CD4-positive, alpha-beta T cell treated with Interleukin-4 for 1 hour (primary cell): ENCODE results near the gene TNIK.
"Not testable (repeated sequence)": the region's sequence is repeated elsewhere in the genome, so short reads cannot be mapped to it uniquely, and the experiment has no call there.

Source experiments
- DNase-seq, 2 donors: peaks; one replicate each; pipeline ENCODE4 v3.0.0-alpha.2; 2020 to 2022

TNIK gene

DNA sequence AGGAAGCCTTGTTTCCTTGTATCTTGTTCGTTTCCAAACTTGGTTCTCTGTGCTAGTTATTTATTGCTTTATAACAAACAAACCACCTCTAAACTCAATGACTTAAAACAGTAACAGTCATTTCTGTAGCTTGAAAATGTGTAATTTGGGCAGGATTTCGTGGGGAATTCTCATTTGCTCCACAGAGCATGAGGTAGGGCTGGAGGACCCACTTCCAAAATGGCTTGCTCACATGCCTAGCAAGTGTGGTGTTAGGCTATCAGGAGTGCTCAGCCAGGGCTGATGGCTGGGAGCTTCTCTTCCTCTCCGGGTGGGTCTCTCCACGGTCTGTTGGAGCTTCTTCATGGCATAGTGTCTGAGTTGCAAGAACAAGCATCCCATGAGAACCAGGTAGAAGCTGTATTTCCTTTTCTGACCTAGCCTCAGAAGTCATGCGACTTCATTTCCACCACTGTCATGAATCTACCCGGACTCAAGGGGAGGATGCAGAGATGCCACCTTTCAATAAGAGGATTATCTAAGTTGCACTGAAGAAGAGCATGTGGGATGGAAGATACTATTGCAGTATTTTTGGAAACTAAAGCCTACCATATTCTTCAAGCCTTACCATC, 8.2 kb upstream of the TNIK start:
- DNase-seq, result no peak

DNA sequence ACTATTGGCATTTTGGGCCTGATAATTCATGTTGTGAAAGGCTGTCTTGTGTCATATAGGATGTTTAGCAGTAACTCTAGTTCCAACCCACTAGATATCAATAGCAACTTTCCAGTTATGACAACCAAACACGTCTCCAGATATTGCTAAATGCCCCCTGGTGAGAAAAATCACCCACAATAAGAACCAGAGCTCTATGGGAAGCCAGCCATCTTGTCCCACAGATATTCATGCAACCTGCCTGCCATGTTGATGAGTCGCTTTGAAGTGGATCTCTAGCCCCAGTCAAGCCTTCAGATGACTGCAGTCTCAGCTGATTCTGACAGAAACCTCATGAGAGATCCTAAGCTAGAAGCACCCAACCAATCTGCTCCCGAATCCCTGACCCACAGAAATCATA, 5.6 kb upstream of the TNIK start:
- DNase-seq, result no peak

DNA sequence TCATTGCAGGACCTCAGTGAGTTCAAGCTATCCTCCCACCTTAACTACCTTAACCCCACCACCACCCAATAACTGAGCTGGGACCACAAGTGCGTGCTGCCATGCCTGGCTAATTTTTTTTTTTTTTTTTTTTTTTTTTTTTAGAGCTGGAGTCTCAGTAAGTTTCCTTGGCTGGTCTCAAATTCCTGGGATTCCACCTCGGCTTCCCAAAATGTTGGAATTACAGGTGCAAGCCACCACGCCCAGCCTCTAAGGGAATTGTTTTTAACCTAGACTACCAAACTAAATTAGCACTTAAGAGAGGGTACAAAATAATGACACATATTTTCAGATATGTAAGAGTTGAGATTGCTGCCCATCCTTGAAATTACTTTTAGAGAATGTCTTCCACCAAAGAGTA, 4.3 kb upstream of the TNIK start:
- DNase-seq, result no peak

DNA sequence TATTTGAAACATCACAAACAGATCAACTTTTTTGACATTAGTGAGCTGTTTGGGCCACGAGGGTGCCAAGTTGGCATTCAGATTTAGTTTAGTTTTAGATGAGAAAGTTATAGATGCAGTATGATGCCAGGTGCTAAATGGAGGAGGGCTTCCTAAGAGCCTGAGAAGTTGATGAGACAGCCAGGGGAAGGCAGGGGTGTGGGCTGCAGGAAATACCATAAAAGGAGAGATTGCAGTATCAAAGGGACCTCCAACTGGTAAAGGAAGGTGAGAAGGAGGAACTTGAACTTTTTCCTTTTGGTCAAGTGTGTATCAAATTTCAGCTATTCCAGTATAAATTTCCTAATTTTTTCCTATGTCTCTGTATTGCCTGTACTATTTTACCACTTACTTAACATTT, 2.0 kb upstream of the TNIK start:
- peak; percentile 14 to 57 for DNase-seq

DNA sequence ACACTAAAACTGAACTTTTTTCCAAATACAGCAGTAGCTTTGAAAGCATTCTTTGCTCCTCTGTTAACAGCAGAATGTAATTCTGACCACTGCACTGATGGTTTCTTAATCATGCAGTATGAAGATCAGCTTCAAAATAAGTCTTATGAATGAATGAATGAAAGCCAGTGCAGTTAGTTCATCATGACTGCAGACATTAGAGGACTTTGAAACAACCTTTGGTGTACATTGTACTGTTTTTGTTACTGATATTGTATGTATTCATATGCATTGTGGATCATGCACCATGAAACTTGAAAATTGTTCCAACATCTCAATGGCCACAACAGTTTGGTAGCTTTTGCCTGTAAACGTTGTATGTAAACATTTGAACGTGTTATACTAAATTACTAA, 1.3 kb upstream of the TNIK start:
- no peak for DNase-seq

DNA sequence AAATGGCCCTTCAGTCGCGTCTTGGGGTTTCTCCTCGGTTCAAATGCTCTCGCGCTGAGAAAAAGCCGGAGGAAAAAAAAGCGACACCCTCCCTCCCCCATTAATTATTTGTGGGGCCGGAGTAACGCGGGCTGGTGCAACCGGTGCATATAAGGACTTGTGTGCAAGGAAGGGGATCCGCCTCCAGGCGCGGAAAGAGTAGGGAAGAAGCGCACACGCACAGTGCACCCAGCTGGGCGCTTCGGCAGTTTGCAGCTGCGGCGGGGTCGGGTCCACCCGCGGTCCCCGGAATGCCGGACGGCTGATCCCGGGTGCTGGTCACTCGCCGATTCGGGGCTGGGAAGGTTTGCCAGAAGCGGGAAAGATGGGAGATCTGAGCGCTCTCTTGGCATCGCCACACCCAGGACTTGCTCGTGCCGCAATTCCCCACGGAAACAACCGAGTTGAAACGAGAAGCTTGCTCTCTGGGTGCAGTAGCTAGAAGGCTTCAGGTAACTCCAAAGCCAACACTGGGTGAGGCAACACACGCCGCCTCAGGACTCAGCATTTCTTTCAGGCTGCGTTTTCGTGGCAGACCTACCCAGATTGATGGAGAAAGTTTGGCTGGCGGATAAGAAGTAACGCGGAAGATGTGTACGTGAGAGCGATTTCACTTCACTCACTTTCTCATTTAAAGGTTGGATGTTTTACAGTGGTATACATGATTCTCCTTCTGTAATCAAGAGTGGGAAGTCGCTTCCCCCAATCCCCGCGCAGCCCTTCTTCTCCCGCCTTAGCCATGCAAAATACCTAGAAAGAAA, 720 bp upstream of the TNIK start:
- DNase-seq, result peak; percentile 21 to 42

DNA sequence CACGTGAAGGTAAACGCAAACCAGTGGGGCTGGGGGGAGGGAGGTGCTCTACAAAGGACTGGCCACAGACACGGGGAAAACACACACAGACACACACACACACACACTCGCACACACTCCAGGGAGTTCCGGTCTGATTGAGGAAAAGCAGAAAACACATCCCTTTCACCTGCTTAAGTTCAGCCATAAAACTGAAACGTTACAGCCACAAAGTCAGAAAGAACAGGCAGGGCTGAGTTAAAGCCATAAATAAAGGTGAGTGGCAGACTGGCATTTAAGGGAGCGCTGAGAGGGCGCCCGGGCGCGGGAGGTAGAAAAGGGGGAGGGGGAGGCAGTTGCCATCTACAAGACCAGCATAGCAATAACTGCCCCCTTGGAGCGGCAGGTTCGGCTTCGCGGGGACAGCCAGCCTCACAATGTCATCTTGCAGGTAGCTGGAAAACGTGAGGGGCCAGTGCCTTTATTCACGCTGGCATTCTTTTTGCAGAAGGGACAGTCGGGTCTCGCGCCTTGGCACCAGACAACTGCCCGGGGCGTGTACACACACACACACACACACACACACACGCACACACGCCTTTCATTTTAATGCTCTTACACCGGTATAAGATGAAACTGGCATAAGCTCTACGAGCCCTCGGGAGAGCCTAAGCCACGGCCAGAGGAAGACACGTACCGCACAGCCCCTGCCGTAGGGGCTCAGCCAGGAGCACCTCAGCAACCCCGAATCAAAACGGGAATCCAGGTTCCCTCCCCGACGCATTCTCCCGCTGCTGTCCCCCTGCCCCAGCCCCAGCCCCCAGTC, 866 bp downstream of the TNIK start:
- peak; percentile 72 to 78 for DNase-seq

DNA sequence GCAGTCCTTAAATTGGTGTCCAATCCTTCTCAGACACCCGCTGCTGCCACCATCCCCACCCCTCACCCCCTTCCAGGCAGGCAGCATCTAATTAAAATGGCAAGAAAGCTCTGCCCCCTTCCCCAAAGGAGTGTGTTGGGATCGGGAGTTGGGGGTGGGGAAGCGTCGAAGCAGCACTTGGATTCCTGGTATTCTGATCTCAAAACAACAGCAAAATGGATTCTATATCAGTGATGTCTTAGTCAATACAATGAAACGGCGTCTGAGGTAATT, 1.4 kb downstream of the TNIK start:
- DNase-seq, result no peak

DNA sequence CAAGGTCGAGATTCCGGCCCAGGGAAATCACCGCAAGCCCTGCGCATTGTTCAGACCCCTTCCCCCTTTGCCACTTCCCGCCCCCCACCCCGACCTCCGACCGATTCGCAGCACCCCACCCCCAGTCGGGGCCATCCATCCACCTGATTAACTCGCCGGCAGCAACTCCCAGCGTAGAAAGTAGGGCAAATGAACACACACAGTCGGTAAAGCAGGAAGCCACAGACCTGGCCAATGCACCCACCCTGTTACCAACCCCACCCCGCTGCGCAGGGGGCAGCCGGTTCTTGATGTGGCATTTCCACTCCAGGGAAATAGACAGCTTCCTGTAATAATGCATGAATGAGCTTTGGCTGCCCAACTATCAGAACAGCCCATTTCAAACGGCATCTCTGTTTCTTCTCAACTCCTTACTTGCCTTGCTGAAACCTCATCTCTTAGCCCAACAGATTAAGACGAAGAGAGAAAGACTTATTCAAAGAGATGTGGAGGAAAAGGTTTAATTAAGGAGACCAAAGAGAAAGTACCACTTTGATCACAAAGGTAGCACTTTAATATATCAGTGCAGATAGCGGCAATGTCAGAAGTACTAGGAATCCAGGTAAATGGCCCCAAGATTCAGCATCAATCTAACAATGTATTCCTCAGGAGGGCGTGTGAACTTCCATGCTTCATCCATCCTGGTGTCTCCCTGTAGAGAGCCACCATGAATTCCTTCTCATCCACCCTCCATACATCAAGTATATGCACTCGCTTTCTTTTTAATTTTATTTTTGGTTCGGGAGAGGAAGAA, 1.9 kb downstream of the TNIK start:
- DNase-seq, result peak; percentile 50 to 72

DNA sequence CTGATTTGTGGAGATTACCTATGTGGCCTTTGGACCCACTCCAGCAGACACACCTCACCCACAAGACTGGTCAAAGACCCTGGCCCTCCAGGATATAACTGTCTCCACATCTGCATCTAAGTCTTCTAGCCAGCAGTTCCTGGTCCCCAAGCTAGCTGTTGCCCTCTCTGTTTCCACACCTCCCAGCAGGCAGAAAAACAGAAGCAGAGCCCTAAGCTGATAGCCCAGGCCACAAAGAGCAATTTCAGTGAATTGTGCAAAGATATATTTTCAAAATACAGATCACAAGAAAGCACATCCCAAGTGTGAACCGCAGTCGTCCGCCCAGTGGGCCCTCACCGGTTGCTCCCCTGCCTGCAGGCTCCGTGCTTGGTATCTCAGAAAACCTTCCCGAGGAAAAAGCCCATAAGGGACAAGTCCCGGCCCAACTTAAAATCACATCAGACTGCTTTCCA, 2.6 kb downstream of the TNIK start:
- peak in 1 of 2 donors; percentile 31 for DNase-seq

DNA sequence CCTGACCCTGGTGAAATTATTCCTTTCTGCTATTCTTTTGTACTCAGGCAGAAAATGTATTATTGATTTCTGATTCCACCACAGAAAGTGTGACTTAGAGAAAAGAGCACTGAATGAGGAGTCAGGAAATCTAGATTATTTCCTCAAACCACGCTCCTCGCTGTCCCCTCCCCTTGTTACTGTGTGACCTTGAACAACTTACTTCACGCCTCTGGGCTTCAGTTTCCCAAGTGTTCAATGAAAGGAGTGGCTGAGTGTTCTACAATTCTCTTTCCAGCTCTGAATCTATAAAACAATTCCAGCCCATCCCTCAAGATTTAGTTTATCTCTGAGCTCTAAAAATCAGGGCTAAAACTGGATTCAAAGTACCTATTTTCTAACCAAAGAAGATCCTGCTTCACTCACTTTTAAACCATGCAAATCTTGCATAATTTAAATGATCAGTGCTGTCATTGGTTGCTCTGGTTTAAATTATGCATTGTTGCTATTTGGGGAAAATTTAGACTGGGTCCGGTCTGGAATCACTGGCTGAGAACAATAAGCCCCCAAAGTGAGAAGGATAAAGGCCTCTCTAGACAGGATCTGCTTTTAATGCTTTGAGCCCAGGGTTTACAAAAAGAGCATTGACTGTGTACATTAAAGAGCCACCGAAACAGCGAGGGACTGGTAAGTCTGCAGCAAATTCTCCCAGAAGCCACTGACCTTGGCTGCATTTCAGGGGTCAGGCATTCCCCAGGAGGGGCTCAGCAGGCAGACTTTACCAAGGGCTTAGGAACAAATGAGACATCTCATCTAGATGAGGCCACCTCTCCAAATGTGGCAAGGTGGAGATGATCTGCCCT, 3.2 kb downstream of the TNIK start:
- DNase-seq, result no peak

DNA sequence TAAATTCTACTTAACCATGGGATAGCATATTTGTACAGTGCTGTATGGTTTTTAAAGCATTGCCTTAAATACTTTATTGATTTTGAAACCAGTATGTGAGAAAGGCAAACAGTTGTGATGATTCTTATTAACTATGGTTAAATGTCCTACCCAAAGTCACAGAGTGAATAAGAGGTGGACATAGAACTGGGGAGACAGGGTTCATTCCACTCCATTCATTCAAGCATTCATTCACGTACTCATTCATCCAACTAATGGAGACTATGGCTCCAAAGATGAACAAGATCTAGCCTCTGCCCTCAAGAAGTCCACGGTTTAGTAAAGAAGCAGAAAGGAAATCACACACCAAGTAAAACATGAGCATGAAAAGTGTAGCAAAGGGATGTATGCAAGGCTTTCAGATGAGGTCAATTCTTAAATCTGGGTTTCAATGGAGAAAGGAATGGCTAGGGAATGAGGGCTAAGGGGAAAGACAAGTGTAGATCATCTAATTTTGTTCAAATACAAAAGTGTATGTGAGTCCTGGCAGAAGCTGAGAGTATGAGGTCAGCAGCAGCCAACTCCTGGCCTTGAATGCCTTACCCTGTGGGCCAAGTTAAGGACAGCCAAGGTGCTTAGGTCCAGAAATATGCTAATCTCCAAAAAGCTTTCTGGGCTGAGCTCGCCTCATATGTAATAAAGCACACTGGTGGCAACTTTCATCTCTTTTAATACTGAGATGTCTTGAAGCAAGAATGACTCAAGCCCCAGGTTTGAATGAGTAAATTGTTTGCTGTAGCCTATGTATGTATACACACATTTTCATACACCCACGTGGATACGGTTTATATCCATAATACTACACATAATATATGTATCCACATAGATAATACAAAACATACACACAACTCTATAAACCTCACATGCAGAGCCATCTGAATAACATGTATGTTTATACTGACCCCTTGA, 4.3 kb downstream of the TNIK start:
- DNase-seq, result no peak

DNA sequence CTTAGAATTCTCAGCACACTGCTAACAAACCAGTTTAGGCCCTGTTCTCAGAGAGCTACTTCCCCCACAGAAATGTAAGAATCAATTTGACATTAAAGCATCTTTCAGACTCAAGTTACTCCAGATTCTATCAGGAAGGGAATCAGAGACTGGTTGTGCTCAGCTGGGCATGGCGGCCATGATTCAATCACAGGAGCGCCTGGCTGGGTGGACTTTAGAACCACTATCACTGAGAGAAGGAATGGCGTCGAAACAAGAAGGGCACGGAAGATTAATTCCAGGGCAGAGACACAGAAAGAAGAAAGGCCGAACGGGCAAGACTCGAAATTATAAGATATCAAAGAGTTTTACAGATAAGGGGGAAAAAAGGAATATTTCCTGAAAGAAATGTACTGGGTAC, 6.2 kb downstream of the TNIK start:
- no peak for DNase-seq

DNA sequence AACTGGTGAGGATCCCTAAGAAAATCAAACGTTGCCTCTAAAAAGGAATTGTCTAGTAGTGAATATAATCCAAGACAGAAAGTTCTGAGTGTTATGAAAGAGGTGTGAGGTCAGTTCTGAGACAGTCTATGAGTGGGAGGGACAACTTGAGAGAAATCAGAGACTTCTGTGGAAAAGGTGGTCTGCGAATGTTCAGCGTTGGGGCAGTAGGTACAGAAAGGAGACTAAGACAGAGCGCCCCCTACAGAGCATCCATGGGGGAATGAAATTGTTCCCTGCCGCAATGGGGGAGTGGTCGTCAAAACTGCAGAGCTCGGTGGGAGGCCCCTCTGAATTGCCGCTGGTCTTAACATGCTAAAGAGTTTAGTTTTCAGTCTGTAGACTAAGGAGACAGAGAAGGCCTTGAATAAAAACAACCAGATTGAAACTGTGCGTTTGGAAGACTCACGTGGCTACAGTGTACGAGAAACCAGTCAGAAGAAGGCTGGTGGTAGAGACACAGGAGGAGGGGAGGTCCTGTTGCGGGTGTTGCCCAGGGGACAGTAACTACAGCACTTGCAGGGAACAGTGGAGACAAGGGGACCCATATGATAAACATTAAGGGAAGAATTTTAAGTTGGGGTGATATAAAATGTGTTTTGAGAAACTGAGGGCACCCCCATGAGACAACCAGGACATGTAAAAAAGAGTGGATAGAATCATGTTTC, 6.9 kb downstream of the TNIK start:
- no peak for DNase-seq

DNA sequence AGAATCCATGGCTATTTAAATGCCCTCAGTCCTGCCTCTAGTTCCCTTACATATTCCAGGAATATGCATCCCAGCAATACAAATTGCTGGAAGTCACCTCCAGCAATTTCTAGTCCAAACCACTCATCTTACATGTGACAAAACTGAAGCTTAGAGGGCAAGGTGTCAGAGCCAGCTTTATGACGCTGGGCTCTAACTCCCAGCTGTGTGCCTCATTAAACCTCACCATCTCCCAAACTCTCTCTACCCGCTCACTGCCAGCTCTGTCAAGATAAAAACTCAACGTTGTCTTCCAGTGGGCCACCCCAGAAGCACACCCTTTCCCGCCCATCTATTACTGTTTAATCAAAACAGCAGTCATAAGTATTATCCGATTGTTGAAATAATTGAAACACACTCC, 7.9 kb downstream of the TNIK start:
- no peak for DNase-seq

DNA sequence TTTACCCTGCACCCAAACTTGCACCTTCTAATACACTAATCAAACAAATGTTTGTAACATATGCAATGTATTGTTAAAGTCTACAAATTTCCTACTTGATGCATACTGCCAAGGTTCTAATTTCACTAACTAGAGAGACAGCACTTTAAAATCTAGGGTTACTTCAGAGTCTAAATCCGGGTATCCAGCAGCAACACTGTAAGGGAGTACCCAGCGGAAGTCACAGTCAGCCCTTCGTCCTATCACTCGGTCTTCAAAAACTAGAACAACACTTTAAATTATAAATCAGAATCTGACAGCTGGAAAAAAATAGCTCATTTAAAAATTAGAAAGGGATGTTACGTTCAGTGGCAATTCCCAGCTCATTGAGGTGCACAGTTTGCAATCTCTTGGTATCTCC, 8.3 kb downstream of the TNIK start:
- DNase-seq, result no peak

DNA sequence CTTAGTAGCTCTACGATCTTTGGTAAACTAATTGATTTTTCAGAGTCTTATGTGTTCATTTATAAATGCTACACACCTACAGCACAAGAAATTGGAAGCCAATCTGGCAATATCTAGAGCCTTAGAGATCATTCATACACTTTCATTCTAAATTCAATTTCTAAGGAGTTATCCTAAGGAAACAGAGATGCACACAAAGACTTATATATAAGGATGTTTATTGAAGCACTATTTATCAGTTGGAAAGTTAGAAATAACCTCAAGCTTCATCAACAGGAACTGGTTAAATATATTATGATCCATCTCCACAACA, 12.7 kb downstream of the TNIK start:
- DNase-seq, result not testable (repeated sequence)

DNA sequence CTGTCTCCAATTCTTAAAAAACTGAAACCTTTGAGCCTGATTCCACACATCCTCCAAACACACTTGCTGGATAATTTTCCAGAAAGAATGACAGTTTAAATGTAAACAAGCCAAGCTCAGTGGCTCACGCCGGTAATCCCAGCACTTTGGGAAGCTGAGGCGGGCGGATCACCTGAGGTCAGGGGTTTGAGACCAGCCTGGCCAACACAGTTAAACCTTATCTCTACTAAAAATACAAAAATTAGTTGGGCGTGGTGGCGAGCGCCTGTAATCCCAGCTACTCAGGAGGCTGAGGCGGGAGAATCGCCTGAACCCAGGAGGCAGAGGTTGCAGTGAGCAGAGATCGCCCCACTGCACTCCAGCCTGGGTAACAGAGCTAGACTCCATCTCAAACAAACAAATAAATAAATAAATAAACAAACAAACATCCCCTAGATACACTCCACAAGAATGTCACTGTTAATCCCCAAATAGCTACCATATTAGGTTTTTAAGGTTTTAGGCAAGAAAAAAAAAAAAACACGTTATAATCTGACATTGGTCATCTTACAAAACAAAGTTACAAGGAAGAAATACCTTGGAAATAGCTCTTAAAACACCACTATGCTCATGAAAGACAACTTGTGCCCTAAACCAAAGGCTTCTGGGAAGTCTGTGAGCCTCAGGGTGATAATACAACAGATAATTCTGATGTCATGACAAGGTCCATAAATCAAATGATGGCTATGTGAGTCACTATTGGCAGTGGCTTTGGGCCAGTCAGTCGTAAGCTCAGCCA, 13.2 kb downstream of the TNIK start:
- DNase-seq, result no peak

DNA sequence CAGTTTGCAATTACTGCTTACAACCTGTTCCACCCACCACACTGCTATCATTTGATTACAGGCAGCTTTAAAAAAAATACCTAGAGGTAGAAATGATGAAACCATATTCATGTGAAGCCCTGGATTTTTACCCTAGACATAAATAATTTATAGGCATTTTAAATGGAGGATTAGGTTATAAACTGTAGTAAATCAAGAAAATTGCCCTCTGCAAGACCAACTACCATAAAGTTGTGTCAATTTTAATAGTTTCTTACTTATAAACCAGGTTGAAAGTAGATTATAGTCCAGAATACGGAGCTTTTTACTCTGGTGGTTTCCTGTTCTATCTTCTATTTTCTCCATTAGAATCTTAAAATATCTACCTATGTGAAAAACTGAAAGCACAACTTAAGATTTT, 13.9 kb downstream of the TNIK start:
- DNase-seq, result no peak
